HepG2 (cell line): ENCODE results near the gene PMEPA1.

Source experiments
- BRF2 ChIP-seq: sonication (generic); formaldehyde crosslinking; IDR thresholded peaks from 2 replicates; pipeline ENCODE4 v1.8.1; 2022; ENCODE audit warnings: mild to moderate bottlenecking, missing genetic modification reagents
- FOXP1 ChIP-seq, 2 experiments: fragments of 450-650 bp in 1 of 2; IDR thresholded peaks; 2 replicates each; pipeline ENCODE4 v1.6.1; 2017 to 2018; ENCODE audit warnings: antibody characterized with exemption in 1 of 2
- KDM5A ChIP-seq: fragments of 200-600 bp; sonication (generic); IDR thresholded peaks from 2 replicates; pipeline ENCODE4 v1.7.0; 2018; ENCODE audit warnings: antibody characterized with exemption, mild to moderate bottlenecking, low read length, borderline replicate concordance
- NKX3-1 ChIP-seq: sonication (generic); formaldehyde crosslinking; IDR thresholded peaks from 2 replicates; pipeline ENCODE4 v1.5.0; 2020; ENCODE audit warnings: missing genetic modification reagents
- ZNF263 ChIP-seq: sonication (generic); formaldehyde crosslinking; IDR thresholded peaks from 2 replicates; pipeline ENCODE4 v1.4.0; 2020; ENCODE audit warnings: missing genetic modification reagents
- ZNF678 ChIP-seq: sonication (generic); formaldehyde crosslinking; IDR thresholded peaks from 2 replicates; pipeline ENCODE4 v1.4.0; 2020; ENCODE audit warnings: mild to moderate bottlenecking, missing genetic modification reagents

- TF ChIP-seq KDM5A (no peak), BRF2 (CRISPR knock-in tag) (no peak), ZNF263 (CRISPR knock-in tag) (no peak), NKX3-1 (no peak), ZNF678 (CRISPR knock-in tag) (no peak), FOXP1 (IDR thresholded peaks at IDR 0.05) (no peak), FOXP1 (CRISPR knock-in tag; IDR thresholded peaks at IDR 0.05) (no peak)
Measured at GRCh38 chr20:57683881-57684807, 25.7 kb downstream of the PMEPA1 start.
